M059J (cell line): Measurements from ENCODE around the gene GTF3C4. TPM values are rescaled to one million over a fixed set of nuclear protein-coding genes. Genes with fewer than 3 reads are reported as not detected.

Experiments used
- DNase-seq: peaks from one replicate; pipeline ENCODE4 v3.0.0-alpha.2; 2012; ENCODE audit warnings: low read depth
- total RNA-seq: library from RNA; depleted of rRNA; stranded (reverse); fragments of >200 nt; shearing (Covaris generic); gene quantifications from 2 replicates; pipeline ENCODE4 v1.2.3, GENCODE V29; 2014; rRNA removed

Gene GTF3C4, protein sequence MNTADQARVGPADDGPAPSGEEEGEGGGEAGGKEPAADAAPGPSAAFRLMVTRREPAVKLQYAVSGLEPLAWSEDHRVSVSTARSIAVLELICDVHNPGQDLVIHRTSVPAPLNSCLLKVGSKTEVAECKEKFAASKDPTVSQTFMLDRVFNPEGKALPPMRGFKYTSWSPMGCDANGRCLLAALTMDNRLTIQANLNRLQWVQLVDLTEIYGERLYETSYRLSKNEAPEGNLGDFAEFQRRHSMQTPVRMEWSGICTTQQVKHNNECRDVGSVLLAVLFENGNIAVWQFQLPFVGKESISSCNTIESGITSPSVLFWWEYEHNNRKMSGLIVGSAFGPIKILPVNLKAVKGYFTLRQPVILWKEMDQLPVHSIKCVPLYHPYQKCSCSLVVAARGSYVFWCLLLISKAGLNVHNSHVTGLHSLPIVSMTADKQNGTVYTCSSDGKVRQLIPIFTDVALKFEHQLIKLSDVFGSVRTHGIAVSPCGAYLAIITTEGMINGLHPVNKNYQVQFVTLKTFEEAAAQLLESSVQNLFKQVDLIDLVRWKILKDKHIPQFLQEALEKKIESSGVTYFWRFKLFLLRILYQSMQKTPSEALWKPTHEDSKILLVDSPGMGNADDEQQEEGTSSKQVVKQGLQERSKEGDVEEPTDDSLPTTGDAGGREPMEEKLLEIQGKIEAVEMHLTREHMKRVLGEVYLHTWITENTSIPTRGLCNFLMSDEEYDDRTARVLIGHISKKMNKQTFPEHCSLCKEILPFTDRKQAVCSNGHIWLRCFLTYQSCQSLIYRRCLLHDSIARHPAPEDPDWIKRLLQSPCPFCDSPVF
- total RNA-seq = 14.6 and 23.3 TPM in 2 replicates

DNA sequence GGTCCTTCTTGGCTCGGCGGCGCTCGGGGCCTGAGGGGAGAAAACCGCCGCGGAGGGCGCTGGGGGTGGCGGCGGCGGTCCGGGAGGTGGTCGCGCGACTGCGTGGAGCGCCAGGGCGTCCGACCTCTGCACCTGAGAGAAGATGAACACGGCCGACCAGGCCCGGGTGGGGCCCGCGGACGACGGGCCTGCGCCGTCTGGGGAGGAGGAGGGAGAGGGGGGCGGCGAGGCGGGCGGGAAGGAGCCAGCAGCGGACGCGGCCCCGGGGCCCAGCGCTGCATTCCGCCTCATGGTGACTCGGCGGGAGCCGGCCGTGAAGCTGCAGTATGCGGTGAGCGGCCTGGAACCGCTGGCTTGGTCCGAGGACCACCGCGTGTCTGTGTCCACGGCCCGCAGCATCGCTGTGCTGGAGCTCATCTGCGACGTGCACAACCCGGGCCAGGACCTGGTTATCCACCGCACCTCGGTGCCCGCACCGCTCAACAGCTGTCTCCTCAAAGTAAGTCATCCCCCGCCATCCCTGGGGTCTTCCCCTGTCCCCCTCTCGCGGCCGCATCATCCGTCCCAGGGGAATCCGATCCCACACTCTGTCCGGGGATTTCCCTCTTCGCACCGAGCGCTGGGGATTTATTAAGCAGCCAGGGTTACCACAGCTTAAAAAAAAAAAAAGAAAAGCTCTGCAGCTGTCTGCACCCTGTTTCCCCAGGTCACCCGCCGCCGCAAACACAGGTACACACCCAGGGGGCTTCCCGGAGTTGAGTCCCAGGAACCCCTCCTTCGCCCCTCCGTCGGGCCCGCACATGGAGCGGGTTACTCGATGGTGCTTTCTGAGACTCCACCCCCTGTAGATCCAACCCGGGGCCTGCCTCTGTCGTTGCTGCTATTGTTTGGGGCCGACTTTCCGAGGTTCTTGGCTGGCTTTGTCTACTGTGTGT is at the start of gene GTF3C4:
GTF3C4 (plus strand) TSS at position 8 of the 935 bp plus-strand sequence; CDS start at position 143, 135 bp downstream.
- peak; percentile 45 for DNase-seq

DNA sequence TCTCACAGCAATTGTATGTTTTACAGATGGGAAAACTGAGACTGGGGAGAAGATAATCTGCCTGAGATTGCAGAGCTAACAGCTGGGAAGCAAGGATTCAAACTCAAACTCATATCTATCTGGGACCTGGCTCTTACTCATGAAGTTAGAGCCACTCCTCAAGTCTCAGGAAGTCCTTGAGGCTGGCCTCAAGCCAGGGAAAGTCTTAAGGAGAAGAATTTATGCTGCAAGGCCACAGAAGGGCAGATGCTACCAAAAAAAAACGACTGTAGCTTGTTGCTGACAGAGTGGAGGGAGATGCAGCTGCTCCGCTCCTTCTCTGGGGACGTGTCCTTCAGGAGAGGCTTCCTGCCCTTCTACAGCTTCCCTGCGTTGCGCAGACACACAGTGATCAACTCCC is 48.1 kb upstream of the GTF3C4 start:
- peak; percentile 65 for DNase-seq

DNA sequence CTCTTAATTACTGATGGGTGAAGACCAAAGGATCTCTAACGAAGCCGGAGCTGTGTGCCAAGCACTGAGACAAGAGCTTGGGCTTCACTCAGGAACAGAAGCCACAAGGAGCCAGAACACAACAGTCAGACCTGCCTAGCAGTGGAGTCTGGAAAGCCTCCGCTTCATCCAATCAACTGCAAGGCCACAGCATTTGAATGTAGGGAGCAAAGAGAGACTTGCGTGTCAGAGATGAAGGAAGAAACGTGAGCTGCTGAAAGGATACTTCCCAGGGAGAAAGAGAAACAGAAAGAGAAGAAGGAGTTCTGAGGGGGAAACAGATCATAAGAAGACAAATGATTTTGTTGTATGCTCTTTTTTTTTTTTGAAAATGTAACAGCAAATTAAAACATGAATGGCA is 44.0 kb upstream of the GTF3C4 start:
- no peak for DNase-seq

DNA sequence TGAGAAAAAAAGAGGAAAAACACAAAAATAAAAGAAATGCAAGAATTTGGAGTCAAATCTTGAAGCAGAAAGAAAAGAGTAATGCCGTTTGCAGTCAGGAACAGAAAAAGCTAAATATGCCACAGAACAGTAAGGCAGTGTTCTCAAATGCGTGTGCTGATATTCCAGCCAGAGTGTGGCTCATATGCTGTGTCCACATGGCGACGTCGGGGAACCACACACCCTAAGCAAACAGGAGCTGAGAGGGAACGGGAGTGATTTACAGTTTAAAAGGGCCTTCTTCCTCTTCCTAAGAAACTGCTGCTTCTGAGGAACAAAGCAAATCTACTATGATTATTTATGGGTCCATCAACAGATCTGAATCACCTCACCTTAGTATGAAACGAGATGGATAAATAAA is 43.2 kb upstream of the GTF3C4 start:
- no peak for DNase-seq

DNA sequence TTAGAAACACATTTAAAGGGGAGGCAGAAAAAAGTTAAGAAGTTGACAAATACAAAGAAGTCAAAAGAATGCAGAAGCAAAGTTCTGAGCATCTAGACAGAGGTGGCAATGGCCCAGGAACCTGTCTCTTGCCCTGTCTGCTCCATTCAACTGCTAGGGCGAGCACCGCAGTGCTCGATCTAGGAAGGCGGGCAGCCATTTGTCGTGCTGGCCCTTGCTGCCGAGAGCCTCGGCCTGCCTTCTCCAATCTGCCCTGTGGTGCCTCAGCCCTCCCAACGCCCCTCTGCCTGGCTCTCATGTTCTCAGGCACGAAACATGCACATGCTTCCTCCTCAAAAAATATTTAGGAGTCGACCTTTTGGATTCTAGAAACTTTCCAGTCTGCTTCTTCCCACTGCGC is 42.7 kb upstream of the GTF3C4 start:
- no peak for DNase-seq

DNA sequence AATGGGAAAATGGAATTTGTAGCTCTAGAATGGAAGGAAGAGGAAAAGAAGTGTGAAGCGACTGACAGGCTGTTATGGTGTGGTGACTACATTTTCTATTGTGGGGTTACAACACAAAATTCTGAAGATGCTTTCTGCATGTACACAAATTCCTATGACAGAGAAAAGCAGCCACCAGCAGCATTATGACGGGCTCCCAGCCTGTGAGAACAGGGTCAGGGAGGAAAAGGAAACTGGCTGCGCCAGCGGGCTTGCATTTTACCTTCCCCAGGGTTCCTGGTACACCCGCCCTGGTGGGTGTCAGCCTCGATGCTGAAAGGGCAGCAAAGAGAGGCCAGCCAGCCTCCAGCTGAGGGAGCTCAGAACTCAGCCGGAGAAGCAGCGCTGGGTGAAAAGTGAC is 41.5 kb upstream of the GTF3C4 start:
- no peak for DNase-seq

DNA sequence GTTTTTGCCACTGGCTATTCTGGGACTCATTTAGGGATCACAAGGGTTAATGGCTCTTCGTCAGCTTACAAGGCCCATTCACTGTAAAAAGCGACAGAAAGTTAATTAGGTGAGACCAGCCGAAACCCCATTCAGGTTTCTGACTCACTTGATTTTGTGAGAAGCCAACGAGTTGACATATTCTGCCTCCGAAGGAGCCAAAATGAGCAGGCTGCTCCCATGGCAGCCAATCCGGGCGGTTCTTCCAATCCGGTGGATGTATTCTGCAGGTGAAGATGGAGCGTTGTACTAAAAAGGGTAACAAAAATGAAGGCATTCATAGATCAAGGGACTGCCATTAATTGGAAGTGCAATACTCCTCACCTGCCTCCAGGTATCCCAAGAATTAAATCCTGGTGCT is 40.1 kb upstream of the GTF3C4 start:
- DNase-seq = no peak

DNA sequence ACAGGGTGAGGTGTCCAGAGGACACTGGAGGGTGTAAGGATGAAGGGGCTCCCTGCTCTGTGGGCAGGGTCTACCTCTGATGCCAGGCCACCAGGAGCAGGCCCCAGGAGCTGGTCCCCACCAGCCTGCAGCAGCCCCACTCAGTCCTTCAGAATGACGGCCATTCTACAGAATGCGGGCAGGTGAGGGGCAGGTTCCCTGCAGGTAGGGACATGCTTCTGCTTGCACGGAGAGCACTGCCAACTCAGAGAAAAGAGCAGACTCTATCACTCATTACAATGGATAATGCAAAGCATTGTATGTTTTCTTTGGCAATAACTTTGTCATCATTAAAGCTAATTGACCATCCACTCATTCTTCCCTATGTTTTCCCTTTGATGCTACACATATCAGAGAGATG is 39.5 kb upstream of the GTF3C4 start:
- no peak for DNase-seq

DNA sequence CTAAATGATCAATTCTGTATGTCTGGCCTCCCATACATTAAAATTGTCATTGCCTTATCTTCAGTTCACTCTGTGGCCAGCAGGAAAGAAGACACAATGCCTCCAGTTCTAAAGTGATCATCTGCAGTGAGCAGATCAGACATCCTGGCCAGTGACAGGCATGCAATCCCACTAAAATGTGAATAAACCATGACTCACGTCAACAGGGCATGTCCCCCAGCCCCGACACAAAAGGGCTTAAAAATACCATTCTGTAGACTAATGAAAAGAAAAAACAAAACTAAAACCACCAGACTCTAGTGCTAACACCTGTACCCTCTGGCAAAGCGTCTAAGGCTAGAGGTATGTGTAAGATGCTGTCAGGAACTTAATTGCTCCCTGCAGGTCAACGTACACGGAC is 39.0 kb upstream of the GTF3C4 start:
- DNase-seq = peak; percentile 92

DNA sequence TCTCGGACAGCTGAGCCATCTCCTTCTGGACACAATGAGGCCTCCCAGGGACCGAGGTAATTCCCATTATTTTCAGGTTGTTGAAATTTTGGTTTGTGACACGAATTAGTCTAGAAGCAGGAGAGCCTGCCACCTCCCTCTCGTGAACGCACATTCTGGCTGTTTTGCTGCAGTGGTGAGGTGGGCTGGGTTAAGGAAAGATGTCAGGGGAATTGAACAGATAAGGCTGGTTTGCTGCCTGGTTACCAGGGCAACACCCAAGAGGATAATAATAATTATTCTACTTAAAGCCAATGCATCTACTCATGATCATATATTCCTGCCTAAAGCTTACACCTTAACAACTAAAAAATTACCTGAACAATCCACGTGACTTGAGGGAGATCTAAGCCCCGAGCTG is 38.6 kb upstream of the GTF3C4 start:
- no peak for DNase-seq

DNA sequence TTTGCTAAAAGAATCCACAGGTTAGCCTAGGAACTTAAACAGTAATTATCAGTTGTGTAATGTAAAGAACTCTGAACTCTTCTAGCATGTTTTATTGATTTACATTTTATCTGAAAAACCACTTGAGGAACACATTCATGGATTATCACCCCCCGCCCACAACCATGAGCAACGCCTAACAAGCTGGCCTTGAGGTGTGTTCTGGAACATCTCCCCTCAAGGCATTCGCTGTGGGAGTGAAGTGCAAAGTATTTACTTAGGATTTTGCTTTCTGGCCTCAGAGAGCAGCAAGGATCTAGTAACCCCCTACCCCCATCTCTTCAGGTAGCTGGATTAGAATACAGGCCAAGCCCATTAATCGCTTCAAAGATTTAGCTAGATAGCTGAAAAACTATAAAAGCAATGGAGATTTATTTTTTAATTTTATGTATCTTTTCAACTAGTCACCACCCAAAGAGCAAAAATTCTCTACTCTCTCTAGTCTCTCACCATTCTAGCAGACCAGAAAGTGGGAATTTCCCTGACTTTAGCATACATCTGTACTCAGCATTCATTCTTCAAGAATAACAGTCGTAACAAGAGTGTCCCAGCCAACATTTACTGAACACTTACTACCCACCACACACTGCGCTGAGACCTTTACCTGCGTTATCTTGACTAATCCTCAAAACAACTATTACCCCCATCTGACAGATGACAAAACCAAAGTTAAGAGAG is 37.7 kb upstream of the GTF3C4 start:
- no peak for DNase-seq

DNA sequence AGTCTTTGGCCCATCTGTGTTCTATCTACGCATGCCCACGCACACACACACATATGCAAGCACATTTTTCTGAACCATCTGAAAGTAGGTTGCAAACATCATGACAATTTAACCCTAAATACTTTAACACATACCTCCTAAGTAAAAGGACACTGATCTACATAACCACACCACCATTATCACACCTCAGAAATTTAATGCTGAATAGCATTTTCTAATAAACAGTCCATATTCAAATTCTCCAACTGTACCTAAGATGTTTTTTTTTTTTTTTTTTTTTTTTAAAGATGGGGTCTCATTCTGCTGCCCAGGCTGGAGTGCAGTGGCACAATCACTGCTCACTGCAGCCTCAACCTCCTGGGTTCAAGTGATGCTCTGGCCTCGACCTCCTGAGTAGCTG is 35.9 kb upstream of the GTF3C4 start:
- no peak for DNase-seq

DNA sequence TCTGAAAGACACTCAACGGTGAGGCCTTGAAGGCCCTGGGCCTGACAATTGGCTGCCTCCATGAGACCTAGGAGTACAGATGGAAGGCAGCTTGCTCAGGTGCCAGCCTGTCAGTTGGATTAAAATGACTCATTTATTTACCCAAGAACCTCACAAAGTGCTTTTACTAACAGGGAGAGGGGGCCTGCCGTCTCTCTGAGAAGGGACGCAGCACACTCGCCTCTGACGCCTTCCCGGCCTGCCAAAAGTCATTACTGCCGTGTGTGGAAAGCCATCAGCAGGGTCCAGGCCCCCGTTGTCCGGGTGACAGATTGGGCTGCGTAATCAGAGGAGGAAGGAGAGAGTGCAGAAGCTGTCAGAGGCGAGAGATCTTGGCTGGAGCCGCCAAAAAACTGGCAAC is 32.9 kb upstream of the GTF3C4 start:
- no peak for DNase-seq

DNA sequence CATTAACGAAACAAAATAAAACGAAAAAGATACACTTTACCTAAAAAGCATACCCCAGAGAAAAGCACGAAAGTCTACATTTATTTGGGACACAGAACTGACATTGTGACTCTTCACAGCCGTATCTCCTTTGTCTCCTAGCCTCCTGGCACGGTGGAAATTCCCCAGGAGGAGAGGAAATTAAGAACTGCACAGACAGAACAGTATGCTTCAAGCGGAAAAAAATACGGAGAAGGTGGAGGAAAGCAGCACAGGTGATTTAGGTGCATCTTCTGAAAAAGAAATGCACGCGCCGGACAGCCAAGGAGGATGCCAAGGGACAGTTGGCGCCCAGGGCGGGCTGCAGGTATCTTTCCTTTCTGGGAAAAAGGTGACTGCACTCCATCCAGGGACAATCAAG is 32.5 kb upstream of the GTF3C4 start:
- DNase-seq = no peak

DNA sequence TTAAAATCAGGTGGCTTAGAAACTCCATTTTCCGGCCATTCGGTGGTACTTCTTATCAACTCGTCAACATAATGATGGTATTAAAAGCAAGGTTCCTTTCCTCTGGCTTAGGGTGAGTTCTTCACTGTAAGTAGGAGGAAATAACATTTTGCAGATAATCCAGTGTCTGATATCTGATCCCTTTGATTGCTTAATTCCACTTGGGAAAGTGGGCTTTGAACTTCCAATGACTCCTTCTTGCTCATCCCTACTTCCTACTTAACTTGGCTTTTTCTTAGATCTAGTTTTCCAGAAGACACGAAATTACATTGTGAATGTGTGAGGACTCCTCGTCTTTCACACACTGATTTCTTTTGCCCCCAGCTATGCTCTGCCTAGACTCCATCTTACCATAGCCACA is 32.0 kb upstream of the GTF3C4 start:
- DNase-seq = no peak

DNA sequence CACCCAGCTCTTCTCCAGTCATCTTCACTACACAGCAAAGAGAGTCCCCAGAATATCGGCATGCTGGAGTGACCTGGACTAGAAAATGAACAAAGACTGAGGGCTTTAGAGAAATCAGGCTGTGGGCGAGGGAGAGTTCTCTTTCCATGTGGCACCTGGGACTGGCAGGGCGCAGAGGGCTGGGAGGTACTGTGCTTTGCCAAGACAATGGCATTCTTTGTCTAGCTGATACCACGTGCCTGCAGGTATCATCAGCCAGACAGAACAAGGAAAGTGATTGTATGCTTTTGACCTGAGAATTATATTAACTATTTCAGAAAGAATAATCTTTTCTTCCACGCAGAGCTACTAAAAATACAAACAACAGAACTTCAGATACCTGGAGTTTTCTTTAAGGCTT is 30.9 kb upstream of the GTF3C4 start:
- no peak for DNase-seq

DNA sequence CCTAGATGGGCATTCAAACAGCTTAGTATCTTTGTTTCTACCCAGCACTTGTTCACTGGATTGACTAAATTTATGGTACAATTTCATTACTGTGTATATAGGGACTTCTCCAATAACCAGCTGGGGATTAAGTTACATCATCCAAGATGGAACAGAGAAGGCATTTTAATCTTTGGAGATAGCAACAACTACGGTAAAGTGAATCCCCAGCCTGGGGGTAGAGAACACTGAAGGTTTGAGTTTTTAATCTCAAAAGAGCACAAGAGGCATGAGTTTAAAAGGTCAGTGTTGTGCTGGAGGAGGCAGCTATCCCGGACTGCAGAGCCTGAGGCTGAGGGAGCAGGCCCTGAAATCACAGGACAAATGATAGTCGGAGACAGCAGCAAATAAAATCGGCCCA is 29.0 kb upstream of the GTF3C4 start:
- DNase-seq = no peak

DNA sequence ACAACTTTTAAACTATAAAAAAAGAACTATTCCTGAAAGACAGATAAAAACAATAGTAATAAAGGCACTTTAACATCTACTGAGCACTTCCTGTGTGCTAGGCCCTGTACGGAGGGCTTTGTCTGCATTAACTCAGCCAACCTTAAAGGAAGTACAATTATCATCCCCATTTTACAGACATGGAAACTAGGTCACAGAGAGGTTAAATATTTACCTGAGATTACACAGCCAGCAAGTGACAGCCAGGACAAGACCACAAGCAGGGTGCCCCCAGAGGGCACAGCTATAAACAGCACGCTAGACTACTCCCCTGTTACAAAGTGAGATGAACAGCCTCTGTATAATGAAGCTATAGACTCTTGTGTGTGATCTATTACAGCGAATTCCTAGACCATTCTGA is 26.0 kb upstream of the GTF3C4 start:
- DNase-seq = no peak

DNA sequence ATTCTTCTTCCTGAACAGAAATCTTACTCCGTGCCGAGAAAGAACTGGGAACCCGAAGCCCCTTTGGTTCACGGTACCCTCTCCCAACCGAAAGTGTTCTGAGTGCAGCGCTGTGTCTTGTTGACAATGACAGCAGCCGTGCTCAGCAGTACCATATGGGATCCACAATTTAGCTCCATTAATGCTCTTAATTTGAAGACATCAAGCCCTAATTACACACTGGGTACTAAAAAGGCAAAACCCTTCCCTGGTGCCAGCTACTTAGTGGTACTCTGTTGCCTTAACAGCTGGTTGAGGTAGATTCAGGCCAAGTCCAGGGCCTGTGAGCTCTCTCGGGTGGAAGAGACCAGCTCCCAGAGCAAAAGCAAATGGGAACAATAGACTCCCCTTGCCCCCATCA is 25.0 kb upstream of the GTF3C4 start:
- DNase-seq = no peak

DNA sequence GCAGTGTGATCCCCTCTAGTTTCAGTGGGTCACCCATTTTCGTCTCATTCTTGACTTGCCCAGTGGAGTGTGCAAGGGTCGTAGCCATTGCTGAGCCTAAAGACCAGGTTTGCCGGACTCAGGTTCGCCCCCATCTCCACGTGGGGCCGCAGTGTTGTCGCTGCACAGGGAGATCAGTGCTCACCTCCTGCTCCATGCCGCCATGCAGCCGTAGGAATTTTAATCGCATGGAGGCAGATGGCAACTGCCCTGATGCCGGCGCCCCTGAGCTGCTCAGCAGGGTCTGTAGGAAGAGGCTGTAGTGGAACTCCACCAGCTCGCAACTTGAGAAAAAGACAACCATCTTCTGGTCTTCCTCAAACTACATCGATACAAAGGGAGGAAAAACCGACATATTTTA is 24.6 kb upstream of the GTF3C4 start:
- DNase-seq = no peak

DNA sequence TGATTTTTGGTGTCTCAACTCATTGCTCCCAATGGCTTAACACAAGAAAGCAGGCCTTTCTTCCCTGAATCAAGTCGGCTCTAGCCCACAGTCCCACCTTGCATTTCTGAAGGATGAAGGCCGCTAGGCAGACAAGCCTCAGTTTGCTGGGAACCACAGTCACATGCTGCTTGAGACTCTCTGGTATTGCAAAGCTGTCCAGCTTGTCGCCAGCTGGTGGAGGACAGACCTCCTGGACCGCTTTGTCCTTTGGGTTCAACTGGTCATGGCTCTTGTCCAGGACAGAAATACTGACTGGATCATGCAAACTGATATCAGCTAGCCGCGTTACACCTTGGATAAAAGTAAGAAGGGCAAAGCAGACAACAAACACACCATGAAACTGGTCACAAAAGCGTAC is 23.5 kb upstream of the GTF3C4 start:
- DNase-seq = no peak
